Epithelial cell of proximal tubule (primary cell): ENCODE measurements around the gene AXDND1. TPM values are rescaled to one million over a fixed set of nuclear protein-coding genes. Genes with fewer than 3 reads are reported as not detected.
A peak's percentile ranks its signal among the peaks of the same experiment; 100 is the strongest.

Experiments used
- DNase-seq: peaks from one replicate; pipeline ENCODE4 v3.0.0-alpha.2; 2011; ENCODE audit warnings: low read depth
- H3K4me3 ChIP-seq: 2 replicates; pipeline ENCODE4 v1.5.1; 2011; ENCODE audit warnings: low read depth, mild to moderate bottlenecking, low read length
- total RNA-seq: library from RNA; depleted of rRNA; stranded (reverse); fragments of >200 nt; gene quantifications from 2 replicates; pipeline ENCODE4 v1.2.3, GENCODE V29; 2015
- TF ChIP-seq, protein P1 (sequence below): conservative IDR thresholded peaks from 2 replicates; pipeline ENCODE4 v1.5.1; 2012; ENCODE audit warnings: low read depth, mild to moderate bottlenecking, low read length

Gene AXDND1
- total RNA-seq, 1 donor from 2014 or later: not detected

DNA sequence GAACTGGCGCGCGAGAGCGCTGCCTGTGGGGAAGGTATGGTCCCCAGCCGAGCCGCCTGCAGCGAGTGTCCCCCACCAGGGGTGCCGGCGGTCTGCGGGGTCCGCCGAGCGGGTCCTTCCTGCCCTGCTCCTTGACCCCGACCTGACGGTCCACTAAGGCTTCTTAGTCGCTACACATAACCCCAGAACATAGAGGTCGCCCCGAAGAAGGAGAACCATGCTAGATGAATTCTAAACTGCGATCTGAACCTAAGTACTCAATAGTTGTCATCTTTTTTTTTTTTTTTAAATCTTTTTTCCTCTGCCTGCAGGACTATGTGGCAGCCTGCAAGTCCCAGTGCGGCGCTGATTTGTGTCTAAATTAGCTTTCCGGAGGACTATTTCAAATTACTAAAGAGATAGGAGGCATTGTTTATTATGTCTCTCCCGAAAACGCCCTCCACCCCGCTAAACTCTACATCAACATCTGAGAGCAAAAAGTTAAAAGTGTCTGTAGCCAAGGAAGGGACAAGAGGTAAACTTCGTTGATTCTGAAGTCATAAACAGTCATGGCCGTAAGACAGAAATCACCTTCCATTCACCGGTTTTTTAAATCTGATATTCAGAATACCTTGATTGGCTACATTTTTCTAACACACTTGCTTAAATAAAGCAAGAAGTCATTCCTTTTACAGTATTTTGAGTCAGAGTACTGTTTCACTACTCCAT lies 476 bp downstream of the AXDND1 start:
- peak overlapping the region; percentile 87 for H3K4me3 ChIP-seq
- no peak for DNase-seq
- TF ChIP-seq, protein P1, sequence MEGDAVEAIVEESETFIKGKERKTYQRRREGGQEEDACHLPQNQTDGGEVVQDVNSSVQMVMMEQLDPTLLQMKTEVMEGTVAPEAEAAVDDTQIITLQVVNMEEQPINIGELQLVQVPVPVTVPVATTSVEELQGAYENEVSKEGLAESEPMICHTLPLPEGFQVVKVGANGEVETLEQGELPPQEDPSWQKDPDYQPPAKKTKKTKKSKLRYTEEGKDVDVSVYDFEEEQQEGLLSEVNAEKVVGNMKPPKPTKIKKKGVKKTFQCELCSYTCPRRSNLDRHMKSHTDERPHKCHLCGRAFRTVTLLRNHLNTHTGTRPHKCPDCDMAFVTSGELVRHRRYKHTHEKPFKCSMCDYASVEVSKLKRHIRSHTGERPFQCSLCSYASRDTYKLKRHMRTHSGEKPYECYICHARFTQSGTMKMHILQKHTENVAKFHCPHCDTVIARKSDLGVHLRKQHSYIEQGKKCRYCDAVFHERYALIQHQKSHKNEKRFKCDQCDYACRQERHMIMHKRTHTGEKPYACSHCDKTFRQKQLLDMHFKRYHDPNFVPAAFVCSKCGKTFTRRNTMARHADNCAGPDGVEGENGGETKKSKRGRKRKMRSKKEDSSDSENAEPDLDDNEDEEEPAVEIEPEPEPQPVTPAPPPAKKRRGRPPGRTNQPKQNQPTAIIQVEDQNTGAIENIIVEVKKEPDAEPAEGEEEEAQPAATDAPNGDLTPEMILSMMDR: peak; percentile 6

DNA sequence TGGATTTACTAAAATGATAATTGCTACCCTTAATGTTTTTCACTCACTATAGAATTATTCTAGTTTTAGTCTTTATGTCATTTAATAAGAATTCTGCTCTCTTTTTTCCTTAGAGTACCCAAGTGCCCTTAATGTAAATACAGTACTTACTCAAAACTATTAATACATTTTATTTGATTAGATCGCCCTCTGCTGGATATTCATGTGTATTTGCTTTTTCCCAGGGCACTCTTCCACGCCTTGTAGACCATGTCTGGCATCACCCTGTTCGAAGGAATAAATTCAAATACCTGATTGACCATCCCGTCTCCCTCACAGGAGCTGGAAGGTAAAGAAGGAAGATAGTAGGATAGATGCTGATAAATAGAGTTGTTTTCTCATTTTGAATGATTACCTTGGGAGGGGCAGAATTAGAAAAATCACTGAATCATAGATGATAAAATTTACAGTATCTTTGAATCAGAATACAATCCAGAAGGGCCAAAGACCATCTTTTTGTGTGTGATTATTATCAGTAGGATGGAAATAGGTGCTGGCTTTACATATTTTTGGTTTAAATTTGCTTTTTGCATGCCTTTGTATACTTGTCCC lies 4.1 kb downstream of the AXDND1 start:
- DNase-seq: no peak
- TF ChIP-seq, protein P1: peak; percentile 66
- no peak overlapping the region for H3K4me3 ChIP-seq

DNA sequence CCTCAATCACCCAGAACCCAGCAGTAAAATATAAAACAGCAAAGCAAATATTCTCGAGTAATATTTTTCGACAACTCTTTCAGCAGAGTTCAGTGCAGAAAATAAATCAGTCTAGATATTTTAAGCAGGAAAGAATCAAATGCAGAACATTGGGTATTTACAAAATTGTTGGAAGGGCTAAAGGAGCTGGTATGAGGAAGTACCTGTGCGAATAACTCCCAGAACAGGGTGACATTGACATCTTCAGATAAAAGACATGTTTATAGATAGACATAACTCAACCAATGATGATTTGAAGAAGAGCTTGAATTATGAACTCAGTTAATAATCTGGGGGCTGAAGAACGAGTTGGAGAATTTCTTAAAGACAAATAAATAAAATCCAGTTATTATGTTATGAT lies 6.4 kb downstream of the AXDND1 start:
- no peak overlapping the region for H3K4me3 ChIP-seq
- DNase-seq: no peak
- TF ChIP-seq, protein P1: no peak

DNA sequence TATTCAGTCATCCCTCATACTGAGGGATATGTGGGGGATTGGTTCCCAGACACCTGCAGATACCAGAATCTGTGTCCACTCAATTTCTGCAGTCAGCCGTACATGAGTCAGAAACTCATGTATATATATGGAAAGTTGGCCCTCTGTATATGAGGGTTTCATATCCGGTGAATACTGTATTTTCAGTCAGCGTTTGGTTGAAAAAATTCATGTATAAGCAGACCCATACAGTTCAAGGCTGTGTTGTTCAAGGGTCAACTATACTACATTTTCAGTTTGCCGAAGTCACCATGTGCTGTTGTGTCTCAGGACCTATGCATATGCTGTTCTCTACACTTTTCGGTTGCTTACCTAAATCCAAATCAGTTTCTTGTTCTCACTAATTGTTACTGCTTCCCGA lies 10.5 kb downstream of the AXDND1 start:
- DNase-seq: no peak
- H3K4me3 ChIP-seq: no peak overlapping the region
- TF ChIP-seq, protein P1: no peak

DNA sequence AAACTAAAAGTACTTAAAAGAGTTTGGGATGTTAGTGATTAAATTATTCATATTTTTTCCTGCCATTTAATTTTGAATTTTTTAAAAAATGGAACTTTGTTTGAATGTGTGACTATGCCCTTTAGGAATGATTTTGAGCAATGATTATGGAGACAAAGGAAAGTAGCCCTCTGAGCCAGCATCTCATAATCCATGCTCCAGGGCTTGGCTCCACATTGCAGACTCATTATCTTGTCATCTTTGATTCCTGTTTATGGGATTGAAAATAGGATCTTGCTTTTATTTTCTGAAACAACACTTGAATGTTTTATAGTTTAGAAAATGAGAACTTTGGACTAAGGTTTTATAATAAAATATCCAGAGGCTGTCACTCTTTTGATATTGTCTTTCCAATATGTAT lies 14.5 kb downstream of the AXDND1 start:
- H3K4me3 ChIP-seq: no peak overlapping the region
- no peak for DNase-seq
- TF ChIP-seq, protein P1: no peak

DNA sequence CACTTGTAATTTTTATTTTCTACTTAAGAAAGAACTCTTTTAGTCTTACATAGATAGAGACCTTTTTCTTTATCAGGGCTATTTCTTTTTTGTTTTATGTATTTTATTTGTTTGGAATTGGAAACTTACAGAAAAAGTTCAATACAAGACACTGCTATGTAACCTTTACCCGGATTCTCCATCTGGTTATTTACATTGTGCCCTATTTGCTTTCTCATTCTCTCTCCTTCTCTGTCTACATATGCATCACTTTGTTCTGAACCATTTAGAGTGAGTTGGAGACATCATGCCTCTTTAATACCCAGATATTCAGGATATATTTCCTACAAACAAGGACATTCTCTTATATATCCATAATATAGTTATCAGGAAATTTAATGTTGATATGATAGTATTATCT lies 18.3 kb downstream of the AXDND1 start:
- DNase-seq: no peak
- H3K4me3 ChIP-seq: no peak overlapping the region
- TF ChIP-seq, protein P1: no peak

DNA sequence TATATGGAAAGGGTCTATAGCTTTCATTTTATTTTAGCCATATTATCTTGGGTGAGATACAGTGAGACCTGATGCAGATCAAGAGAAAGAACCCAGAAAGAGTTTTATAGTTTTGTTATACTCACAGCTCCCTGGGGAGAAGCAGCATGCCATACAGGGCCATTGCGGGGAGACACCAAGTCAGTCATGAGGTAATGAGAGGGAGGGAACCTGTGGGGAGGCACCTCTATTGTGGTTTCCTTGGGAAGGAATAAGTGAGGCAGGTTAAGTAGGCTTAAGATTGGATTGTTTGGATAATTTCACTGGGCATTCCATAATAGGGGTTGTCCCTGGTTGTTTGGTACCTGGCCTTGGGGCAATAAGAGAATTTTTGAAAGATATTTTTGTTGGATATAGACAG lies 19.7 kb downstream of the AXDND1 start:
- DNase-seq: no peak
- H3K4me3 ChIP-seq: no peak overlapping the region
- TF ChIP-seq, protein P1: no peak
